Measurements from ENCODE around the gene OGT. TPM values are rescaled to one million over a fixed set of nuclear protein-coding genes. Genes with fewer than 3 reads are reported as not detected.
"Not testable (repeated sequence)": the region's sequence is repeated elsewhere in the genome, so short reads cannot be mapped to it uniquely, and the experiment has no call there.

The OGT gene
- total RNA-seq, 1 experiment from 2014 or later: 143 TPM

DNA sequence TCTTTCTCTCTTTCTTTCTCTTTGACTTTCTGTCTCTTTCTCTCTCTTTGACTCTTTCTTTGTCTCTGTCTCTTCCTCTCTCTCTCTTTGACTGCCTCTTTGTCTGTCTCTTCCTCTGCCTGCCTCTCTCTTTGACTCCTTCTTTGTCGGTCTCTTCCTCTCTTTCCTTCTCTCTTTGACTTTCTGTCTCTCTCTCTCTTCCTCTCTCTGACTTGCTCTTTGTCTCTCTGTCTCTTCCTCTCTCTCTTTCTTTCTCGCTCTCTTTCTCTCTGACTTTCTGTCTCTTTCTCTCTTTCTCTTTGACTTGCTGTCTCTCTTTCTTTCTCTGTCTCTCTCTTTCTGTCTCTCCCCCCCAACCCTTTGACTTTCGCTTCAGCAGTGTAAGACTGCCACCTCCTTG is 36.4 kb upstream of the OGT start:
- DNase-seq (ENCODE audit: low read depth, low spot score): no peak
- POLR2A ChIA-PET: no interaction called here
- Histone ChIP-seq H2AFZ (ENCODE audit: low read depth, low read length, poor library complexity, severe bottlenecking) (no peak overlapping the region), H3K27ac (ENCODE audit: low read depth, low read length) (no peak overlapping the region), H3K4me3 (replicated peaks in 1 of 2; ENCODE audit: low read depth in 1 of 2, low read length in 2 of 2) (no peak overlapping the region), H3K4me1 (ENCODE audit: control insufficient read depth in 1 of 2, insufficient read depth in 2 of 2, low read length in 2 of 2) (no peaks in the 10 kb centered on the region), H3K9ac (ENCODE audit: low read length) (no peak overlapping the region), H3K9me2 (ENCODE audit: insufficient read depth) (no peaks in the 10 kb centered on the region), H3K79me2 (ENCODE audit: insufficient read depth, low read length) (no peaks in the 10 kb centered on the region), H3K9me3 (ENCODE audit: control insufficient read depth in 1 of 2, insufficient read depth in 1 of 2, low read depth in 1 of 2, low read length in 2 of 2) (no peaks in the 10 kb centered on the region), H4K20me1 (ENCODE audit: insufficient read depth) (no peaks in the 10 kb centered on the region), H3K36me3 (ENCODE audit: control insufficient read depth in 1 of 2, insufficient read depth in 2 of 2, low read length in 2 of 2) (no peaks in the 10 kb centered on the region), H3K4me2 (ENCODE audit: low read length) (no peak overlapping the region), H3K27me3 (ENCODE audit: insufficient read depth, low read length) (no peaks in the 10 kb centered on the region)
- intact Hi-C loops (cut with micrococcal nuclease): no loop called here
- CTCF ChIA-PET: no interaction called here
- RAD21 ChIA-PET (ENCODE audit: low non-redundant PET in 1 of 2, low total read pairs in 2 of 2, uncharacterized antibody in 2 of 2, unreplicated experiment in 2 of 2): no interaction called here
- TF ChIP-seq POLR2AphosphoS5 (IDR thresholded peaks at IDR 0.05; ENCODE audit: low read depth, low read length): no peak
- TF ChIP-seq, protein P1, sequence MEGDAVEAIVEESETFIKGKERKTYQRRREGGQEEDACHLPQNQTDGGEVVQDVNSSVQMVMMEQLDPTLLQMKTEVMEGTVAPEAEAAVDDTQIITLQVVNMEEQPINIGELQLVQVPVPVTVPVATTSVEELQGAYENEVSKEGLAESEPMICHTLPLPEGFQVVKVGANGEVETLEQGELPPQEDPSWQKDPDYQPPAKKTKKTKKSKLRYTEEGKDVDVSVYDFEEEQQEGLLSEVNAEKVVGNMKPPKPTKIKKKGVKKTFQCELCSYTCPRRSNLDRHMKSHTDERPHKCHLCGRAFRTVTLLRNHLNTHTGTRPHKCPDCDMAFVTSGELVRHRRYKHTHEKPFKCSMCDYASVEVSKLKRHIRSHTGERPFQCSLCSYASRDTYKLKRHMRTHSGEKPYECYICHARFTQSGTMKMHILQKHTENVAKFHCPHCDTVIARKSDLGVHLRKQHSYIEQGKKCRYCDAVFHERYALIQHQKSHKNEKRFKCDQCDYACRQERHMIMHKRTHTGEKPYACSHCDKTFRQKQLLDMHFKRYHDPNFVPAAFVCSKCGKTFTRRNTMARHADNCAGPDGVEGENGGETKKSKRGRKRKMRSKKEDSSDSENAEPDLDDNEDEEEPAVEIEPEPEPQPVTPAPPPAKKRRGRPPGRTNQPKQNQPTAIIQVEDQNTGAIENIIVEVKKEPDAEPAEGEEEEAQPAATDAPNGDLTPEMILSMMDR (IDR thresholded peaks at IDR 0.05 in 2 of 3, conservative IDR thresholded peaks at IDR 0.05 in 1 of 3; ENCODE audit: borderline replicate concordance in 1 of 3, insufficient read depth in 1 of 3, low read depth in 2 of 3, low read length in 2 of 3): no peak
- TF ChIP-seq ZFX (IDR thresholded peaks at IDR 0.05): no peak
- no peak for TF ChIP-seq CBX3 (IDR thresholded peaks at IDR 0.05; ENCODE audit: low read depth)
- no peak for TF ChIP-seq REST (IDR thresholded peaks at IDR 0.05; ENCODE audit: low read depth)
- no peak for TF ChIP-seq MAX (IDR thresholded peaks at IDR 0.05)
- TF ChIP-seq ATF3 (IDR thresholded peaks at IDR 0.05): no peak
- TF ChIP-seq JUND (IDR thresholded peaks at IDR 0.05): no peak
- TF ChIP-seq, protein P2, sequence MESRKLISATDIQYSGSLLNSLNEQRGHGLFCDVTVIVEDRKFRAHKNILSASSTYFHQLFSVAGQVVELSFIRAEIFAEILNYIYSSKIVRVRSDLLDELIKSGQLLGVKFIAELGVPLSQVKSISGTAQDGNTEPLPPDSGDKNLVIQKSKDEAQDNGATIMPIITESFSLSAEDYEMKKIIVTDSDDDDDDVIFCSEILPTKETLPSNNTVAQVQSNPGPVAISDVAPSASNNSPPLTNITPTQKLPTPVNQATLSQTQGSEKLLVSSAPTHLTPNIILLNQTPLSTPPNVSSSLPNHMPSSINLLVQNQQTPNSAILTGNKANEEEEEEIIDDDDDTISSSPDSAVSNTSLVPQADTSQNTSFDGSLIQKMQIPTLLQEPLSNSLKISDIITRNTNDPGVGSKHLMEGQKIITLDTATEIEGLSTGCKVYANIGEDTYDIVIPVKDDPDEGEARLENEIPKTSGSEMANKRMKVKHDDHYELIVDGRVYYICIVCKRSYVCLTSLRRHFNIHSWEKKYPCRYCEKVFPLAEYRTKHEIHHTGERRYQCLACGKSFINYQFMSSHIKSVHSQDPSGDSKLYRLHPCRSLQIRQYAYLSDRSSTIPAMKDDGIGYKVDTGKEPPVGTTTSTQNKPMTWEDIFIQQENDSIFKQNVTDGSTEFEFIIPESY (IDR thresholded peaks at IDR 0.05; ENCODE audit: extremely low read depth, insufficient replicate concordance, low read length): no peak
- no peak for TF ChIP-seq RAD21 (IDR thresholded peaks at IDR 0.05; ENCODE audit: low read depth)
- no peak for TF ChIP-seq TCF7L2 (IDR thresholded peaks at IDR 0.05; ENCODE audit: borderline replicate concordance, extremely low read depth, insufficient read depth, insufficient read length)
- TF ChIP-seq CEBPB (IDR thresholded peaks at IDR 0.05; ENCODE audit: low read depth): no peak
- no peak for ATAC-seq
- no TSS peak for BruUV-seq (replicated peaks)

DNA sequence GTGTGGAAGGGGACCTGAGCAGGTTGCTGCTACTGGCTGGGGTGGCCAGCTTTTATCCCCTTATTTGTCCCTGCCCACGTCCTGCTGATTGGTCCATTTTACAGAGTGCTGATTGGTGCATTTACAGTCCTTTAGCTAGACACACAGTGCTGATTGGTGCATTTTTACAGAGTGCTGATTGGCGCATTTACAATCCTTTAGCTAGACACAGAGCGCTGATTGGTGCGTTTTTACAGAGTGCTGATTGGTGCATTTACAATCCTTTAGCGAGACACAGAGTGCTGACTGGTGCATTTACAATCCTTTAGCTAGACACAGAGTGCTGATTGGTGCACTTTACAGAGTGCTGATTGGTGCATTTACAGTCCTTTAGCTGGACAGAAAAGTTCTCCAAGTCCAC is 30.8 kb upstream of the OGT start:
- intact Hi-C loops (cut with micrococcal nuclease); H4K20me1 ChIP-seq (ENCODE audit: insufficient read depth); H3K4me2 ChIP-seq (ENCODE audit: low read length); H3K79me2 ChIP-seq (ENCODE audit: insufficient read depth, low read length); H3K4me3 ChIP-seq (replicated peaks in 1 of 2; ENCODE audit: low read depth in 1 of 2, low read length in 2 of 2); H3K9ac ChIP-seq (ENCODE audit: low read length); H3K9me3 ChIP-seq (ENCODE audit: control insufficient read depth in 1 of 2, insufficient read depth in 1 of 2, low read depth in 1 of 2, low read length in 2 of 2); CTCF ChIA-PET; POLR2A ChIA-PET; H3K9me2 ChIP-seq (ENCODE audit: insufficient read depth); H3K27ac ChIP-seq (ENCODE audit: low read depth, low read length); BruUV-seq (replicated peaks); RAD21 ChIA-PET (ENCODE audit: low non-redundant PET in 1 of 2, low total read pairs in 2 of 2, uncharacterized antibody in 2 of 2, unreplicated experiment in 2 of 2); H3K36me3 ChIP-seq (ENCODE audit: control insufficient read depth in 1 of 2, insufficient read depth in 2 of 2, low read length in 2 of 2); DNase-seq (ENCODE audit: low read depth, low spot score); H3K4me1 ChIP-seq (ENCODE audit: control insufficient read depth in 1 of 2, insufficient read depth in 2 of 2, low read length in 2 of 2); H2AFZ ChIP-seq (ENCODE audit: low read depth, low read length, poor library complexity, severe bottlenecking); ATAC-seq; H3K27me3 ChIP-seq (ENCODE audit: insufficient read depth, low read length): not testable (repeated sequence)

All from HCT116 (cell line).